HepG2 (cell line): ENCODE results near the gene PHACTR3. TPM values are rescaled to one million over a fixed set of nuclear protein-coding genes. Genes with fewer than 3 reads are reported as not detected.

Experiments
- ATAC-seq: fragments of 200-7000 bp; cut with Tn5 transposase; 3 replicates; pipeline ENCODE4 v1.9.1; 2020; ENCODE audit warnings: mild to moderate bottlenecking, moderate library complexity
- BruUV-seq: library from RNA; stranded (reverse); fragments of 400-500 nt; replicated peaks from 2 replicates; lab custom pipeline; 2021; lab: Mats Ljungman, UMichigan
- CTCF ChIA-PET: fragments of 300-600 bp; formaldehyde crosslinking; extraction: SDS; loops from one replicate; lab custom pipeline; 2021; ENCODE audit warnings: low total read pairs, inconsistent platforms, low intra/inter-chr PET ratio; lab: Yijun Ruan, JAX
- POLR2A ChIA-PET: fragments of 350-600 bp; sonication (Branson Sonifier 250); formaldehyde crosslinking; loops from one replicate; lab custom pipeline; 2020; ENCODE audit warnings: antibody characterized with exemption, inconsistent platforms; lab: Yijun Ruan, JAX
- DNase-seq: peaks from one replicate; pipeline ENCODE4 v3.0.0-alpha.2; 2015; ENCODE audit warnings: low spot score
- FAIRE-seq: peaks from 3 replicates; lab custom pipeline; 2011; peaks lifted over from hg19 to GRCh38; lab: Jason Lieb, UNC
- H2AFZ ChIP-seq: one replicate; pipeline ENCODE4 v1.6.1; 2011; ENCODE audit warnings: low read length, inconsistent platforms
- H3K27ac ChIP-seq: fragments of 300-600 bp; 3 replicates; pipeline ENCODE4 v1.8.0; 2011; ENCODE audit warnings: mixed run types, mild to moderate bottlenecking, mixed read lengths, low read length, inconsistent platforms; ENCODE audit not compliant: insufficient read depth; ENCODE audit errors: extremely low read length
- H3K27me3 ChIP-seq, 2 experiments: fragments of 200-600 bp in 1 of 2; 2 replicates in 1 of 2; 3 replicates in 1 of 2; pipeline versions ENCODE4 v1.6.0 to v1.8.0; 2011; ENCODE audit warnings: low read length in 2 of 2, mild to moderate bottlenecking in 2 of 2, moderate library complexity in 2 of 2, inconsistent platforms in 1 of 2; ENCODE audit not compliant: insufficient read depth in 2 of 2, control insufficient read depth in 1 of 2
- H3K36me3 ChIP-seq, 2 experiments: fragments of 200-600 bp in 1 of 2; replicated peaks in 1 of 2; 2 replicates in 1 of 2; 3 replicates in 1 of 2; pipeline versions ENCODE4 v1.5.1 to v1.8.0; 2011; ENCODE audit warnings: low read length in 2 of 2, inconsistent platforms in 1 of 2; ENCODE audit not compliant: insufficient read depth in 2 of 2, control insufficient read depth in 1 of 2
- H3K4me1 ChIP-seq: 2 replicates; pipeline ENCODE4 v1.5.1; 2012; ENCODE audit warnings: low read length, inconsistent platforms; ENCODE audit not compliant: insufficient read depth
- H3K4me2 ChIP-seq: 2 replicates; pipeline ENCODE4 v1.6.0; 2011; ENCODE audit warnings: low read depth, low read length, inconsistent platforms
- H3K4me3 ChIP-seq, 3 experiments: fragments of 200-600 bp in 1 of 3; sonication (generic), shearing (Covaris generic) in 1 of 3; replicated peaks in 1 of 3; 2 replicates each; pipeline ENCODE4 v1.5.1; 2011 to 2016; ENCODE audit warnings: low read length in 3 of 3, inconsistent platforms in 2 of 3, low read depth in 2 of 3, mild to moderate bottlenecking in 2 of 3, control low read depth in 1 of 3, mixed read lengths in 1 of 3; ENCODE audit not compliant: insufficient read depth in 1 of 3
- H3K79me2 ChIP-seq: one replicate; pipeline ENCODE4 v1.6.1; 2011; ENCODE audit warnings: low read length, inconsistent platforms; ENCODE audit not compliant: insufficient read depth
- H3K9ac ChIP-seq: 2 replicates; pipeline ENCODE4 v1.6.0; 2011; ENCODE audit warnings: mild to moderate bottlenecking, low read depth, low read length, inconsistent platforms; ENCODE audit not compliant: insufficient read depth
- H3K9me3 ChIP-seq: 2 replicates; pipeline ENCODE4 v1.5.1; 2012; ENCODE audit warnings: mild to moderate bottlenecking, low read length
- H4K20me1 ChIP-seq: 2 replicates; pipeline ENCODE4 v1.6.0; 2011; ENCODE audit warnings: inconsistent platforms, mild to moderate bottlenecking, low read length, moderate library complexity; ENCODE audit not compliant: insufficient read depth
- ATF5 ChIP-seq: sonication (generic); formaldehyde crosslinking; IDR thresholded peaks from 2 replicates; pipeline ENCODE4 v1.4.0; 2020; ENCODE audit warnings: mild to moderate bottlenecking, low read depth, missing genetic modification reagents
- BRCA1 ChIP-seq: sonication (generic); formaldehyde crosslinking; IDR thresholded peaks from 2 replicates; pipeline ENCODE4 v1.4.0; 2020; ENCODE audit warnings: missing genetic modification reagents
- ESRRA ChIP-seq: sonication (generic); formaldehyde crosslinking; IDR thresholded peaks from 2 replicates; pipeline ENCODE4 v1.5.1; 2020; ENCODE audit warnings: mild to moderate bottlenecking, low read depth, missing genetic modification reagents
- ETV6 ChIP-seq: sonication (generic); formaldehyde crosslinking; conservative IDR thresholded peaks from 2 replicates; pipeline ENCODE4 v1.4.0; 2020; ENCODE audit warnings: missing genetic modification reagents
- HOXA7 ChIP-seq: sonication (generic); formaldehyde crosslinking; IDR thresholded peaks from 2 replicates; pipeline ENCODE4 v1.8.1; 2022; ENCODE audit warnings: mild to moderate bottlenecking, missing genetic modification reagents, moderate library complexity
- MAFK ChIP-seq, 2 experiments: IDR thresholded peaks in 1 of 2; conservative IDR thresholded peaks in 1 of 2; 2 replicates each; pipeline ENCODE4 v1.6.1; 2011; ENCODE audit warnings: improper control_type of control experiment in 2 of 2, low read length in 2 of 2
- TRIM24 ChIP-seq: sonication (generic); formaldehyde crosslinking; IDR thresholded peaks from 2 replicates; pipeline ENCODE4 v1.8.0; 2022; ENCODE audit warnings: mild to moderate bottlenecking, missing genetic modification reagents
- ZFP36L2 ChIP-seq: sonication (generic); formaldehyde crosslinking; IDR thresholded peaks from 2 replicates; pipeline ENCODE4 v1.4.0; 2020; ENCODE audit warnings: missing genetic modification reagents
- ZNF446 ChIP-seq: sonication (generic); formaldehyde crosslinking; IDR thresholded peaks from 2 replicates; pipeline ENCODE4 v1.5.0; 2020; ENCODE audit warnings: mild to moderate bottlenecking, missing genetic modification reagents
- ZNF552 ChIP-seq: sonication (generic); formaldehyde crosslinking; IDR thresholded peaks from 2 replicates; pipeline ENCODE4 v1.9.0; 2022; ENCODE audit warnings: missing genetic modification reagents, mild to moderate bottlenecking, borderline replicate concordance
- ZNF616 ChIP-seq: sonication (generic); formaldehyde crosslinking; IDR thresholded peaks from 2 replicates; pipeline ENCODE4 v1.5.0; 2020; ENCODE audit warnings: low read depth, mild to moderate bottlenecking, missing genetic modification reagents
- WGBS: methylation state at CpG from one replicate; pipeline ENCODE4 v1.1.6; 2017; ENCODE audit warnings: low lambda C conversion rate; 5-methylcytosine and 5-hydroxymethylcytosine counted together
- in situ Hi-C: cut with HindIII; loops from 2 replicates; pipeline ENCODE4 v1.10.0; 2017; ENCODE audit warnings: low pct_unique_long_range_greater_than_20kb; ENCODE audit not compliant: extremely low pct_ligation_motif_present
- intact Hi-C: fragments of 100-400 bp; cut with micrococcal nuclease; formaldehyde crosslinking; loops from one replicate; pipeline ENCODE4 v1.10.0; 2022; ENCODE audit not compliant: unreplicated experiment
- polyA plus RNA-seq, 8 experiments: library from polyadenylated mRNA; depleted of rRNA in 3 of 8; stranded (reverse) in 7 of 8; unstranded in 1 of 8; fragments of >200 nt; fragmentation: Illumina TruSeq in 4 of 8; extraction: Trizol in 4 of 8; gene quantifications; 2 replicates each; pipeline versions ENCODE4 v1.2.1 to v1.2.3, GENCODE V29; 2011 to 2016; ENCODE audit warnings: low read depth in 4 of 8, missing spikeins in 1 of 8, mixed read lengths in 1 of 8; ENCODE audit not compliant: insufficient read depth in 1 of 8
- total RNA-seq, 5 experiments: library from RNA; depleted of rRNA; stranded (reverse); fragments of >200 nt; fragmentation: Illumina TruSeq; extraction: Trizol; gene quantifications; 2 replicates each; pipeline ENCODE4 v1.2.3, GENCODE V29; 2016; ENCODE audit warnings: low read depth in 1 of 5

The PHACTR3 gene
- total and polyA plus RNA-seq, 2 of the 13 experiments (the other 11 are each of a cell fraction or from before 2014, with no cell fraction given): not detected

DNA sequence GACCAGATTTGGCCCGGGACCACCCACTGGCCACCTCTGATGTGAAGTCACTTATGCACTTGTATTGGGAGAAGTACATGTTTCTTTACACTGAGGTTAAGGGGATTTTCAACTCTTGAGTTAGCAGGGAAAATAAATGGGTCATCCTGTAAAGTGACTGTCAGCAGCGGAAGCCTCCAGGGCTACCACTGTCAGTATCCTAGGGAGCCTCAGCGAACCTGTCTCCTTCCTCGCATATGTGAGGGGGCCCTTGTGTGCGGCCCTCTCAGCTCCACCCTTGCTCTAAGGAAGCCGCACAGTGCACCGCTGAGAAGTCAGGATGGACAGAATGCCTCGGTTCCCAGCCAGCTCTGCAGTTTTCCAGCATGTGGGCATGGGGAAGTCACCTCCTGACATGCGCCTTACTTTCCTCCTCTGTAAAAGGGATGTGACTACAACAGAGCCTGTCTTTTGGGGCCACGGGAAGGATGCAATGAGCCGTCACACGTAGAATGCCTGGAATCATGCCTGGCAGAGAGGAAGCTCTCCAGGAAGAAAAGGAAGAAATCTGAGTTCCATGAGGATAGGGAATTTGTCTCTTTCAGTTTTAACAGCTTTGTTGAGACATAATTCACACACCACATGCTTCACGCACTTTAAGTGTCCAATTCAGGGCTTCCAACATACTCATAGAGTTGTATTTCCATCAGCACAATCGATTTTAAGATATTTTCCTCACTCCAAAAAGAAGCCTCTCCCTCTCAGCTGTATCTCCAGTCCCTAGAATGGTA lies 213.7 kb downstream of the PHACTR3 start:
- no peak overlapping the region for H3K27ac ChIP-seq
- H3K4me1 ChIP-seq: no peaks in the 10 kb centered on the region
- ATAC-seq (no peak), FAIRE-seq (no peak), DNase-seq (no peak)
- H3K4me2 ChIP-seq: no peak overlapping the region
- H3K4me3 ChIP-seq: no peak overlapping the region
- ChIA-PET POLR2A (no interaction called here), CTCF (no interaction called here)
- no peaks in the 10 kb centered on the region for H3K79me2 ChIP-seq
- intact Hi-C loops: no loop called here
- no peak overlapping the region for H2AFZ ChIP-seq
- H3K27me3 ChIP-seq: peaks cover 0 to 45% of the 10 kb centered on the region in 2 experiments; a peak in 3 of 5 replicates
- in situ Hi-C loops: no loop called here
- no peaks in the 10 kb centered on the region for H3K36me3 ChIP-seq
- WGBS: 12% methylated on average over 14 of the region's 14 CpGs
- H3K9me3 ChIP-seq: no peaks in the 10 kb centered on the region
- H4K20me1 ChIP-seq: no peaks in the 10 kb centered on the region
- H3K9ac ChIP-seq: no peak overlapping the region
- BruUV-seq: no TSS peak
- no peak for TF ChIP-seq BRCA1
- no peak for TF ChIP-seq ZNF446
- no peak for TF ChIP-seq ETV6 (CRISPR knock-in tag)
- TF ChIP-seq ATF5 (CRISPR knock-in tag): no peak
- TF ChIP-seq ESRRA (CRISPR knock-in tag): no peak
- TF ChIP-seq ZNF616 (CRISPR knock-in tag): no peak

DNA sequence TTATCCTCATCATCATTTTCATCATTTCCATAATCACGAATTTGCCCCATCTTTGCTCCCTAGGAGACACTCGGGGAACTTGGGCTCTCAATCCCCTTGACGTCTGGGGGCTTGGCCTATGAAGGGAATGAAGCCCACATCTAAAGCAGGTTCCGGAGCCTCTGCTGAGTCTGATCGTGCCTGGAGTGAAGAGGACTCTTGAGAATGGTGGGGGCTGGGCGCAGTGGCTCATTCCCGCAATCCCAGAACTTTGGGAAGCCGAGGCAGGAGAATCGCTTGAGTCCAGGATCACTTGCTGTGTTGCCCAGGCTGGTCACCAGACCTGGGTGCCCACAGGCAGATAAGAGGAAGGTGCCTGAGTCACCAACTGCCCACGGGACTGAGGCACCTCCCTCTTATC lies 214.6 kb downstream of the PHACTR3 start:
- Histone ChIP-seq H3K79me2 (no peaks in the 10 kb centered on the region), H3K9me3 (no peaks in the 10 kb centered on the region), H4K20me1 (no peaks in the 10 kb centered on the region), H3K27me3 (peaks cover 0 to 40% of the 10 kb centered on the region in 2 experiments; a peak in 3 of 5 replicates), H3K4me1 (no peaks in the 10 kb centered on the region), H3K9ac (no peak overlapping the region), H3K4me3 (no peak overlapping the region), H3K36me3 (no peaks in the 10 kb centered on the region), H2AFZ (no peak overlapping the region), H3K27ac (no peak overlapping the region), H3K4me2 (no peak overlapping the region)
- in situ Hi-C loops: no loop called here
- ChIA-PET POLR2A (no interaction called here), CTCF (no interaction called here)
- 18% methylated on average over 10 of the region's 10 CpGs for WGBS
- ATAC-seq (no peak), DNase-seq (no peak), FAIRE-seq (no peak)
- BruUV-seq: no TSS peak
- intact Hi-C loops: no loop called here
- no peak for TF ChIP-seq ETV6 (CRISPR knock-in tag)
- TF ChIP-seq HOXA7: no peak
- no peak for TF ChIP-seq ZNF552 (CRISPR knock-in tag)
- peak; percentile 39 to 51; a peak in 1 of 4 replicates for TF ChIP-seq MAFK (conservative IDR thresholded peaks at IDR 0.05 in 1 of 2, IDR thresholded peaks at IDR 0.05 in 1 of 2; ENCODE audit: low read length in 2 of 2)
- TF ChIP-seq TRIM24: no peak
- TF ChIP-seq ZFP36L2 (CRISPR knock-in tag): no peak
